Esophagus mucosa (tissue), 1 donor: ENCODE measurements around the gene PAPOLG. TPM values are rescaled to one million over a fixed set of nuclear protein-coding genes. Genes with fewer than 3 reads are reported as not detected.
A peak's percentile ranks its signal among the peaks of the same experiment; 100 is the strongest.
"Not testable (repeated sequence)": the region's sequence is repeated elsewhere in the genome, so short reads cannot be mapped to it uniquely, and the experiment has no call there.

Experiments used
- ATAC-seq: fragments of 200-7000 bp; cut with Tn5 transposase; one replicate; pipeline ENCODE4 v1.9.1; 2020
- total RNA-seq: library from RNA; stranded (reverse); gene quantifications from one replicate; pipeline ENCODE4 v1.2.4, GENCODE V29; 2023
- donor health status: DM: yes; HTN: yes; CAD: no.

Gene PAPOLG
- total RNA-seq, 1 donor from 2014 or later, result 6.9 TPM

DNA sequence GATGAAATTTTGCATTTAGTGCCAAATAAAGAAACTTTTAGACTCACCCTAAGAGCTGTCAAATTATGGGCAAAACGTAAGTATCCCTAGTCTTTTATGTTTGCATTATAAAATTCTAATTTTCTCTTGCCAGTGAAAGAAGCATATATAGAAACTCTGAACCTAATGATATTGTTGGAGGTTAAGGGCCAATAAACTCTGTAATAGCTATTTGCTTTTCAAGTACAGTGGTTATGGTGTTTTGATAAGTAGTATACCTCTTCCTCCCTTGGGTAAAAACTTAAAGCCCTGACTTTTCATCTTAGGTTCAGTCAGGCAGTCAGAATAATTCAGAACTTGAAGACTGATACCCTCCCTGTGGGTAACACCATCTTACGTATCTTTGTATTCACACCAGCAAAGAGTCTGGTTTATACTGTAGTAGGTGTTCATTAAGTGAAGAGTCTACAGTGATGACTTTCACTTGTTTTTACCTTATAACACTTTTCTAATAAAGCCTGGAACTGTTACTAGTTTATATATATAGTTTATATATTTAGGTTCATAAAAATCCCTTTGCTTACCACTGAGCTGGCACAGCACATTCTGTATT, 19.1 kb downstream of the PAPOLG start:
- no peak for ATAC-seq

DNA sequence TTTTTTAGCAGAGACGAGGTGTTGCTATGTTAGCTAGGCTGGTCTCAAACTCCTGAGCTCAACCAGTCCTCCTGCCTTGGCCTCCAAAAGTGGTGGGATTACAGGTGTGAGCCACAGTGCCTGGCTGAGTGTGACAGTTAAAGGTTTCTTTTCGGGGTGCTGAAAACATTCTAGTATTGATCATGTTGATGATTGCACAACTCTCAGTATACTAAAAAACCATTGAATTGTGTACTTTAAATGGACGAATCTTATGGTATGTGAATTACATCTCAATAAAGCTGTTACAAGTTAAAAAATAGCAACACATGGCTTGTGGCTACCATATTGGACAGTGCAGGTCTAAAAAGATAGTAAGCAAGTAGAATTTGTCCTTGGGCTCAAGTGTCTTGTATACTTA, 22.3 kb downstream of the PAPOLG start:
- ATAC-seq, result no peak

DNA sequence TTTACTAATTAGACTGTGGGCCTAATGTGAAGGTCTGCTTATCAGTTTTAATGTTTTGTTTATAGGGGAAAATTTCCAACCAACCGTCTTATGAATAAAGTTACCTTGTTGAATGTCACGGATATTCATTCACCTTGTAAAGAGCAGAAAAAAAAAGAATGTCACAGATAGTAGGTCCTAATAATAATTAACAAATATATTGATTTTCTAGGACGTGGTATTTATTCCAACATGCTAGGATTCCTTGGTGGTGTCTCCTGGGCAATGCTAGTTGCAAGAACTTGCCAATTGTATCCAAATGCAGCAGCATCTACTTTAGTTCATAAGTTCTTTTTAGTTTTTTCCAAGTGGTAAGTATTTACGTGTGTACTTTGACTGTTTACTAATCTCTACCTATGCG, 23.4 kb downstream of the PAPOLG start:
- no peak for ATAC-seq

DNA sequence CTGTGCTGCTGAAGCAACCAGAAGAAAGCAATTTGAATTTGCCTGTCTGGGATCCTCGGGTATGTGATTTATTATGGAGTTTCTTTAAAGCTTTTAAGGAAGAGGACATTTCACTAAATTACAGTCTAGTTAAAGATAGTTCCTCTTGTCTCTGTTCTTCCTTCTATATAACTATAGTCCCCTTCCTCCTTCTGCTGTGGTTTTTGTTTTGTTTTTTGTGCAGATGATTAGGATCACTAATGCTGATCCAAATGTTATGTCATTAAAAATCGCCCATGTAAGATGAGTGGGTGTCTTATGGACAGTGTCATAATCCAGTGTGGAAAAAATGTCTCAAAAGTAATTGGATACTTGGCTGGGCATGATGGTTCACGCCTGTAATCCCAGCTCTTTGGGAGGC, 24.7 kb downstream of the PAPOLG start:
- no peak for ATAC-seq

DNA sequence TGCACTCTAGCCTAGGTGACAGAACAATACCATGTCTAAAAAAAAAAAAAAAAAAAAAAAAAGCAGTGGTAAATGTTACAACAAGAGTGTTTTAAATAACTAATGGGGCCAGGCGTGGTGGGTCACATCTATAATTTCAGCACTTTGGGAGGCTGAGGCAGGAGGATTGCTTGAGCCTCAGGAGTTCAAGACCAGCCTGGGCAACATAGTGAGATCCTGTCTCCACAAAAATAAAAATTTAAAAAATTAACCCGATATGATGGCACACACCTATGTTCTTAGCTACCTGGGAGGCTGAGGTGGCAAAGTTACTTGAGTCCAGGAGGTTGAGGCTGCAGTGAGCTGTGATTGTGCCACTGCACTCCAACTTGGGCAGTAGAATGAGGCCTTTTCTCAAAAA, 37.1 kb downstream of the PAPOLG start:
- ATAC-seq, result no peak

DNA sequence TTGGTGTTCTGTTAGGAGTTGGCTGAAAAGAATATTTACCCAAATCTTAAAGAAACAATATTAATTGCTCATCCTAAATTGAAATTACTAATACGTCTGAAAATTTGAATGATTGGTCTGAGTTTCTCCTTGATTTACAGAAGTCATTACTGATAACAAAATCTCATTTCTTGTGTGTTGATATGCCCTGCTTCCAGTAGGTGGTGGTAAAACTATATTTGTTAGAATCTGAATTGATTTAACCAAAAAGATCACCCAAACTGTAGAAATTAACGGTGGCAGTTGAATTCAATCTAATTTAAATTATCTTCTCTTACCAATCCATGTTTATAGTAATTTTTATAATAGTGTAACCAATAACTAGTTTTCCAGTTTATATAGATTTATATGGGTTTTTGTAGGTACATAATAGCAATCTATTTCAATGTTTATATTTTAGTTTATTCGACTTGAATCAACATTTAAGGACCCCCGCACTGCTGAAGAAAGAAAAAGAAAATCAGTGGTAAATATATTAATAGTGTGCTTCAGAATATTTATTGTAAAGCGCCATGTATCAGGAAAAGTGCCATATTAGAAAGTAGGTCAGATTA, 38.3 kb downstream of the PAPOLG start:
- ATAC-seq, result no peak

DNA sequence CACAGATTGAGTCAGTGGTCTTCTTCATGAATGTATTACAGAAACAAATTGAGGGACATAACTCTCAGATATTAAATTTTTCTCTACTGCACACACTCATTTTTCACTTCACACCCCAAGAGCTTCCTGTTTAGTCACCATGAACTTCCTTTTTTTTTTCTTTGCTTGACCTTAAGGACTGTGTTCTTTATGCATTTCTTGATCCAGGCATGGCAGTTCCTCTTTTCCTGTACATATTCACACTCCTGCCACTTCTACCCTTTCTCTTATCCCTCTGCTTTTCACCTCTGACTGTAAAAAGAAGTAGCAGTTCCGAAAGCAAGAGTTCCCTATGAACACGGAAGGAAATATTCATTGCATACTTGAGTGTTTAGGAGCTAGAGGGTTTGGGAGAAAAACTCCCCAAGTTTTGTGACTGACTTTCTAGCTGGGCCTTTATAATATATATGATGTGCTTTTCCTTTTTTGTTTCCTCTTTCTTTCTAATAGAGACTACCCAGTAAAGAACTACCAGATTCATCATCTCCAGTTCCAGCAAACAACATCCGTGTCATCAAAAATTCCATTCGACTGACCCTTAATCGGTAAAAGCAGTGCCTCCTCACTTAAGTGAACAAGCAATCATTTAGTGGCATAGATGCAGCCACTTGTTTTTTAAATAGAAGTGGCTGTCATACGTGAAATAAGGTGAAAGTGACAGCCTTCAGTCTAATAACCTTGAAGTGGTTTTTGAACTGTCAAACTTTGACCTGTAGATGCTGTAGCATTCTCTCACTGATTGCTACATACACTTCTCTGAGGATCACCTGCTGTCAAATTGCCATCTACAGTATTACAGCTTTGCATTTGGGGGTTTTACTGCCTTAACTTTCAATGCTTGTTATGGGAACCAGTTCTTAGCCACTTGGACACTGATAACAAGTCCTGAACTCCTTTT, 40.8 kb downstream of the PAPOLG start:
- ATAC-seq, result peak; percentile 45

DNA sequence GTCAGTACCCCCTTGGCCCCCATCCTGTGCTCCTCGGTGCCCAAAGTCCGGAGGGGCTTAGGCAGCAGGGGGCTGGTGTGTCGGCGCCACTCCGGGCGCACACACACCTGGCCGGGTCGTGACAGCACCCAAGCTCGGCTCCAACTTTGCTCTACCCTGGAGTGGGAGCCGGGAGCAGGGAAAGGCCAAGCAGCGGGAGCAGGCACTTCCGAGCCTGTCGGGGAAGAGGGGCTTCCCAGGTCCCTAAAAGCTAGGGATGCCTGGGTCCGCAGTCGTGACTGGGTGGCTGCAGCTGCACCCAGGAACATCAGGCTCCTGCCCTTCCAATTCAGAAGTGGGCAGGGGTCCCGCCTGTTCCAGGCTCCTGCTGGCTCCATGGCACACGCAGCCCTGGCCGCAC, 48.4 kb downstream of the PAPOLG start:
- no peak for ATAC-seq

DNA sequence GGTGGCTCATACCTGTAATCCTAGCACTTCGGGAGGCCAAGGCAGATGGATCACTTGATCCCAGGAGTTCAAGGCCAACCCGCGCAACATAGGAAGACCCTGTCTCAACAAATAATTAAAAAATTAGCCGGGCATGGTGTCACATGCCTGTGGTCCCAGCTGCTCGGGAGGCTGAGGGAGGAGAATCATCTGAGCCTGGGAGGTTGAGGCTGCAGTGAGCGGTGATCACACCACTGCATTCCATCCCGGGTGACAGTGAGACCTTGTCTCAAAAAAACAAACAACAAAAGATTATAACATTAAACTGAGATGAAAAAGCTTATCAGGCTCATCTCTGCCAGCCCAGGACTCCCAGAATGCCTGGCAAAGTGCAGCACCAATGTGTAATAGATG, 50.5 kb downstream of the PAPOLG start:
- ATAC-seq, result no peak

DNA sequence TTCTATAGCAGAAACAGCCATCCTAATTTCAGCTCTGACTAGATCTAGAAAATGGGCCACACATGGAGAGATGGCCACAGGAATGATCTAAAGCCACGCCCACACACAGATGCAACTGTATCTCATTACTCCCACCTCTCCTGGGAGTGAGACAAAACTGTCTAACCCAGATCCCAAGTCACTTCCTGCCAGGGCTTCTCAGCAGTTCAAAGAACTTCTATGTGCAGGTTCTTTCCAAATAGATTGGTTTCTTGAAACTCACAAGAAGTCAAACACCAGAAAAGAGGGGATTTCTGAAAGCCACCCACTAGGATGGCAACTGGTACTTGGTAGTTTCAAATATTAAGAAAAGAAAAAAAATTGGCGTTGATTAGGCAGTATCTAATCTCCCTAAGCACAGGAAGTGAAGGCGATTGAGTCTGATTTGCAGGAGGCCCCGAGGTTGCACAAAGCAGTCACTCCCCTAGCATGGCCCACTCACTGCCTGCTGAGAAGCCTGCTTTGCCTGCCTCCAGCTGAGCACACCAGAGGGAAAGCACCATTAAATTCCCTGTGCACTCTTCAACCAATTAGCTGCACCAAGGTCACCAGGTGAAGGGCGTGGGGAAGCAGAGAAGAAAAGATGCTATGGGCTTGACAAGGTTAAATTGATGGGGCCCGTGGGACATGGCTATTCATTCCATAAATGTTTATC, 51.1 kb downstream of the PAPOLG start:
- ATAC-seq, result peak; percentile 30

DNA sequence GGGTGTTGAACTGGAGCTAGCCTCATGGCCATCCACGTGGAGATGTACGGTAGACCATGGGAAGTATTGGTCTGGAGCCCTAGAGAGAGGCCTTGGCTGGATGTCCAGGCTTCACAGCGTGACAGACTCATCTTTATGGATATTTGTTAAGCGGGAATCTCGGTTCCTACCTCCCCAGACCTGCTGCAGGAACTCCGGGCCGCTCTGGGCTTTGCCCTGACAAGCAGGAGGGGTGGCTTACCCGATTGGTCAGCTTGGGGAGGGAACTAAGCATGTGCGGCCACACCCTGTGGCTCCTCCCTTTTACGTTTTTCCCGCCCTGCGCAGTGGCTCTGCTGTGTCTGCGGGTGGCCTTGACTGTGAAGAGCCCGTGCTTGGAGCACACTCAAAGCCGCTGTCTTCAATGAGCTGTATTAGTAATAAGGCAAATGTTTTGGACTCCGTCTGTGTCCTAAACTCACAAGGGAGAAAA, 52.3 kb downstream of the PAPOLG start:
- ATAC-seq, result peak; percentile 17

DNA sequence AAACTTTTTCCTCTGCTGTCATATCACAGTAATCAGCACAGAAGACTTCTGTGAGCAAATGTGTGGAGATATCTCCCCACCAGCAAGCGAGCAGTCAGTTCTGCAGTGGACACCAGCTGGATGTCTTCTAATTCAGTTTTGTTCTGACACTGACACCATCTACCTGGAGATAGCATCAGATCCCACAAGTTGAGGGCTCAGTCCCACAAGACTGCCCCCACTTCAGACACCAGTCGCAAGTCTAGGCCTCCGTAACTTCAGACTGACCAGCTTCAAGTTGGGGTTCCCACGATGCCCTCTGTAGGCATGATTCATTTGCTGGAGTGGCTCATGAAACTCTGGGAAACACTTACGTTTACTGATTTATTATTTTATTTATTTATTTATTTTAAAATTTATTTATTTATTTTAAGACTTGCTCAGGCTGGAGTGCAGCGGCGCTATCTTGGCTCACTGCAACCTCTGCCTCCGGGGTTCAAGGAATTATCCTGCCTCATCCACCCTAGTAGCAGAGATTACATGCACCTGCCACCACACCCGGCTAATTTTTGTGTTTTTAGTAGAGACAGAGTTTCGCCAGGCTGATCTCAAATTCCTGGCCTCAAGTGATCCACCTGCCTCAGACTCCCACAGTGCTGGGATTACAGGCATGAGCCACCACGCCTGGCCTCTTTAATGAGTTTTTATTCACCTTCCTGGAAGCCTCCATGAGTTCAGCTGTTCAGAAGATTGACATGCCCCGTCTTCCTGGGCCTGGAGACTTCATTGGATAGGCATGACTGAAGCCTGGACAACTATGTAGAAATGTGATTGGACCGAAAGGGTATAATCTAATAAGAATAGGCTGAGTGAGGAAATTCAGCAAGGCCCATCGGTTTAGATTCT, 55.7 kb downstream of the PAPOLG start:
- ATAC-seq, result no peak

DNA sequence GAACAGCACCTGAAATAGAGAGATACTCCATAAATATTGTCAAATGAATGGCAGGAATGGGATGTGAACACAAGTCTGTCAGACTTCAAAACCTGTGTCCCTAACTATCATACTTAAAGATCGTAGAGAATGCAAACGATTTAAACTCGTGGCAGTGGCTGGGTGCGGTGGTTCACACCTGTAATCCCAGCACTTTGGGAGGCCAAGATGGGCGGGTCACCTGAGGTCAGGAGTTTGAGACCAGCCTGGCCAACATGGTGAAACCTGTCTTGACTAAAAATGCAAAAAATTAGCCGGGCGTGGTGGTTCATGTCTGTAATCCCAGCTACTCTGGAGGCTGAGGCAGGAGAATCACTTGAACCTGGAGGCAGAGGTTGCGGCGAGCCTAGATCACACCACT, 61.1 kb downstream of the PAPOLG start:
- ATAC-seq, result not testable (repeated sequence)

DNA sequence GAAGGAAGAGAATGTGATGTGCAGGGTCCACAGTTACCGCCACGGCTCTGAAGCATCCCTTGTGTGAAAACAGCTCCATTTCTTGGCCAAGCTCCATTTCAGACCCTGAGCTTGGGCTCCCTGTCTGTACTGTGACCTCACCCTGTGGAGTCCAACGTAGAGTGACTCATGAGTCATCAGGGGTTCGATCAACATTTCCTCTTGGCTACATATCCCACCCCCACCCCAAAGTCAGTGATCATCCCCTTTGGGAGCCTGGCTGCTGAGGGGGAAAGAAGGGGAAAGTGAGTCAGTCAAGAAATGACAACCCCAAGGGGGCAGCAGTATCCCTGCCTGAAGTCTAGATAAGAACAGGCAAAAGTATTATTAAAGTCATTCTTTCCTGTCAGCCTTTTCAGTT, 62.2 kb downstream of the PAPOLG start:
- no peak for ATAC-seq

DNA sequence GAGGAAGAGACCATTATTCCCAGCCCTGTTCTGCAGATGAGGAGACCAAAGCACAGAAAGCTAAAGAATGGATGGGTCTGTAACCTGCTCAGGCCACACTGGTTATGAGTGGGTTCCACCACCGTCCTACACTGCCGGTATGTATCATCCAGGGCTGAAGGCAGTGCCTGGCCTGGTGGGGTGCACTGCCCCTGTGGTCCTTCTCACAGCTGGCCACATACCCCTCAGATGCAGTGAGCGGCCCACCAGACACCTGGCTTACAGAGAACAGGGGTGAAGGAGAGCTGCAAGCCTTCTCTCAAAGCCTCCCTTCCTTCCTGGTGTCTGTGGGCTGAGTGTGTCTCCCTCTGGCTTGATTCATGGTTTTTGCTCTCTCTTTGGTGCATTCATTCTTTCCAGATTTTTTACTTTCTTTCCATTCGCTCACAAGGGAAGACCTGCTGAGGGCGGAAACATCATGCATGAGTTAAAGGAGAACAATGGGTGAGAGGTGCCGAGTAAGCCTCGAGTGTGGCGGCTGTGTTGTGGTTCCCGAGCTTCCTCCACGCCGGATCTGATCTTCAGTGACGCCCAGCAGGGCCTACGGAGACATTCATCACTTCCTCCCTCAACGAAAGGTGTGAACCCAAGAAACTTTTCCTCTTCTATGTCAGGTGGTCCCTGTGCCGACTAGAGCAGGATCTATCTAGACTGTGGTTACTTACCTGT, 63.2 kb downstream of the PAPOLG start:
- no peak for ATAC-seq

DNA sequence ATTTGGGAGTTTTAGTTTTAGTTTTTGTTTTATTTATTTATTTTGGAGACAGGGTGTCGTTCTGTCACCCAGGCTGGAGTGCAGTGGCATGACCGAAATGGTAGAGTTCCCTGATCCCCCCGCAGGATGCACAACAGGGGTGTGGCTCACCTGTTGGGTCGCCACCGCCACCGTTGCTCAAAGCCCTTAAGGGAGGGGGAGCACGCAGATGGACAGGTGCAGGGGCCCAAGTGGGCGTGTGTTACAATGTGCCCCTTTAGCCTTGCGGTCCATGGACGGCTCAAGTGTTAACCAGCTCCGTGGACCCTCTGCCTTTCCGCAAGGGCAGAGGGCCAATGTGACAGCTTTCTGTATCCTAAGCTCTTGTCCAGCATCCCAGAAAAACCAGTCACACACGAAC, 63.9 kb downstream of the PAPOLG start:
- ATAC-seq, result no peak

DNA sequence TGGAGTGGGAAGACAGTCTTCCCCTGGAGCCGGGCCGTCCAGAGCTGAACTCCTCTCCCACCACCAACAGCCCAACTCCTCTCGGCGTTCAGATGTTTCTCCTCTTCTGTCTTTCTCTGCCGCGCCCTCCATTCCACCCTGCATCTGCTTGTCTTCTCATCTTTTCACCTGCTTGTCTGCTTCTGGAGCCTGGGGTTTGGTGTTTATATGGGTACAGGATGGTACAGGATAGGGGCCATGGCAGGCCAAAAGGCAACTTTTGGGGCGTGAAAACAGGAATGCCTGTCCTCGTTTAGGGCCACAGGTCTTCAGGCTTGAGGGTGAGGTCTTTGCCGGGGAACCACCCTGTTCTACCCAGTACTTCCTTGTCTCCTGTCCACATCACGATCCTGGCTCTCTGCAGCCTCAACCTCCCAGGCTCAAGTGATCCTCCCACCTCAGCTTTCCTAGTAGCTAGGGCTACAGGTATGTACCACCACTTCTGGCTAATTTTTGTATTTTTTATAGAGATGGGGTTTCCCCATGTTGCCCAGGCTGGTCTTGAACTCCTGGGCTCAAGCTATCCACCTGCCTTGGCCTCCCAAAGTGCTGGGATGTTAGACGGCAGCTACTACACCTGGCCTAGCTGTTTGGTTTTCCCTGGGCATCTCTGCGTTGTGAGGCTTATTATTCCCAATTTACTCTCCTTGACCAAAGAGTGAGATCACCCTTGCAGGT, 64.5 kb downstream of the PAPOLG start:
- ATAC-seq, result no peak

DNA sequence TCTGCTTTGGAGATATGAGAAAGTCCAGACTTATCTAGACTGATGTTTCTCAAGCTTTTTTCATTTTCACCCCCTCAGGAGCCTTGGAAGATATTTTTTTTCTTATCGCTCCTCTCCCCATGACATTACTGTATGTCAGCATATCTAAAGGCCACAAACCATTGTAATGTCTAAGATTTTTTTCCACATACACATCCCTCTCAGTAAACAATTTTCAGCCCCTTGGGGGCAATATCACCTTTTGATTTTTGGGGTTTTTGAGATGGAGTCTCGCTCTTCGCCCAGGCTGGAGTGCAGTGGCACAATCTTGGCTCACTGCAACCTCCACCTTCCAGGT, 65.0 kb downstream of the PAPOLG start:
- ATAC-seq, result no peak

DNA sequence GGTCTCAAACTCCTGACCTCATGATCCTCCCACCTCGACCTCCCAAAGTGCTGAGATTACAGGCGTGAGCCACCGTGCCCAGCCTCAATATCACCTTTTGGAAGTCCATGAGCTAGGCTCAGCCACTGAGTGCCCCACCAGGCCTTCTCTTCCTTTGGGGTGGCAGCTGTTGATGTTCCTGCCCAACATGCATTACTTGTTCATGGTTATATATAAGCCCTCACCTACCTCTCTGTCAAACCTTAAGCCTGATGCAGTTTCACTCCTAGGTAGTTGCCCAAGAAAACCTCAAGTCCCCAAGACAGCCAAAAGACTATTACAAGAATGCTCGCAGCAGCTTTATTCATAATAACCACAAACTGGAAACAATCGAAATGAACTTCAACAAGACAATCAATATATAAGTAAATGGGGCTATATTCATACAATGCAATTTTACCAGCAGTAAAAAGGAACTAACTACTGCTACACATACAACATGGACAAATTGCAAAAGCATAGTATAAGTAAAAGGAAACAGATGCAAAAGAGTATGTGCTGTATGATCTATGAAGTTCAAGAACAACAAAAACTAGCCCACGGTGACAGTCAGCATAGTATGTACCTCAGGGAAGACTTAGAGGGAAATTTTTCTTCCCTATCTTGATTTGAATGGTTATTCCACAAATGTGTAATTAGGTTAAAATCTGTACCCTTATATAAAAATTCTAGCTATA, 65.7 kb downstream of the PAPOLG start:
- no peak for ATAC-seq

DNA sequence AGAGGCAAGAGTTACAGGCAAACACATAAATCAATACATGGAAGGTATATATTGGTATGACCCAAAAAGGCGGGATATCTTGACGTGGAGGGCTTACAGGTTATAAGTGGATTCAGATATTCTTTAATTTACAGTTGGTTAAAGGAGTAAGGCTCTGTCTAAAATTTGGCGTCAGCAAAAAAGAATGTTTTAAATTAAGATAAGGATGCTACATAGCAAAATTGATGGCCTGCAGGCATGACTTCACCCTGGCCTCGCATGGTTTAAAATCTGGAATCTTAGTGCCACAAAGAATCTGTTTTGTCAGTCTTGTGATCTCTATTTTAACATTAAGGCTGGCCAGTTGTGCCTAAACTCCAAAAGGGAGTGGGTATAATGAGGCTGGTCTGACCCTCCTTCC, 66.9 kb downstream of the PAPOLG start:
- no peak for ATAC-seq
